Measurements from ENCODE around the gene PLCH2. TPM values are rescaled to one million over a fixed set of nuclear protein-coding genes. Genes with fewer than 3 reads are reported as not detected.

The PLCH2 gene
- total and polyA plus RNA-seq, 10 of the 15 experiments (the other 5 are each of a cell fraction or from before 2014, with no cell fraction given): 0.03 to 0.73 (median 0.24) TPM; not detected in 3

DNA sequence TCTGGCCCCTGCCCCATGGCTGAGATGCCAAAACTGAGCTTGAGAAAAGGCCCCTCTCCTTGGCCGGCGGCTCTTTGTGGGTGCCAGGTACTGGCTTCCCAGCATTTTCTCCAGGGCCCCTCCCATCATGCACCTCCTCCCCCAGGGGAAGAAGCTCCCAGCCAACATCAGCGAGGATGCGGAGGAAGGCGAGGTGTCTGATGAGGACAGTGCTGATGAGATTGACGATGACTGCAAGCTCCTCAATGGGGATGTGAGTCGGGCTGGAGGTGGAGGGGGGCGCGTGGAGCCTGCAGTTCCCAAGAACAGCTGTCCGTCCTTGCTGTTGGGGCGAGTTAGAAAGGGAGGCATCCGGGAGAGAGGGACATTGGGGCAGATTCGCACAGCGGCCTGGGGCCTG lies 13.5 kb downstream of the PLCH2 start:
- FAIRE-seq: no peak

DNA sequence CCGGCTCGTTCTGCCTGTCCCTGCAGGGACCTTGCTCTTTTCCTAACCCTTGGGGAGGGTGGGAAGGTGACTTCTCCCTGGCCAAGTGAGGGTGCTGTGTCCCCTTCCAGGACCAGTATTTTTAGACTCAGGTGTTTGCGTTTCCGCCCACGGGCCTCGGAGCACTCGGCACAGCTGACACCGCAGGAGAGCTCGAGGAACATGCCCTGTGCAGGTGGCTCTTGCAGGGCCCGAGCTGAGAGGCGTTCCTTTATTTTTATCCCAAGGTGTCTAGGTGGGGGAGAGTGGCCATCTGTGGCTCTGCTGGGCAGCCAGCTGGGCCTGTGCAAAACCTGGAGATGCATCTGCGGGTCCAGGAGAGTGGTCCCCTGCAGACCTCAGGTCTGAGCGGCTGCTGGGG lies 16.0 kb downstream of the PLCH2 start:
- no peaks in the 10 kb centered on the region for H4K20me1 ChIP-seq (ENCODE audit: control insufficient read depth, insufficient read depth)
- ChIA-PET SMC1A (ENCODE audit: uncharacterized antibody, unreplicated experiment) (no interaction called here), CTCF (interaction anchor here (1.0 to 1.6 kb wide), 2 partner anchors 76 to 295 kb away, joined by 3 to 4 read pairs; no protein-coding TSS in a partner anchor), POLR2A (no interaction called here), RAD21 (ENCODE audit: unreplicated experiment) (no interaction called here)
- no peak overlapping the region for H3K27ac ChIP-seq (ENCODE audit: control insufficient read depth, insufficient read depth)
- FAIRE-seq (no peak), DNase-seq (ENCODE audit: low read depth, low spot score) (no peak), ATAC-seq (no peak)
- no peak overlapping the region for H3K9ac ChIP-seq (ENCODE audit: control insufficient read depth, insufficient read depth, low read length)
- no peak overlapping the region for H3K4me3 ChIP-seq
- H3K4me1 ChIP-seq (ENCODE audit: control insufficient read depth, insufficient read depth, low read length): peaks cover 10% of the 10 kb centered on the region
- intact Hi-C loops (cut with micrococcal nuclease; ENCODE audit: unreplicated experiment): no loop called here
- BruUV-seq (replicated peaks): no TSS peak
- WGBS (ENCODE audit: insufficient coverage, insufficient replicate concordance, low lambda C conversion rate, missing lambda C conversion rate): 11% methylated on average over 13 of the region's 13 CpGs
- H3K27me3 ChIP-seq (replicated peaks in 1 of 2; ENCODE audit: control insufficient read depth in 2 of 2, insufficient read depth in 2 of 2, low read length in 1 of 2): no peaks in the 10 kb centered on the region
- no peaks in the 10 kb centered on the region for H3K36me3 ChIP-seq (ENCODE audit: control insufficient read depth in 2 of 2, insufficient read depth in 2 of 2, low read length in 1 of 2)
- in situ Hi-C loops (cut with MboI): no loop called here
- H3K9me3 ChIP-seq (replicated peaks; ENCODE audit: control insufficient read depth, insufficient read depth, low read length): peaks cover 4% of the 10 kb centered on the region; the same call in 1 of the 3 replicates
- no peak overlapping the region for H2AFZ ChIP-seq (ENCODE audit: control insufficient read depth, low read depth, low read length)
- no peak overlapping the region for H3K4me2 ChIP-seq (ENCODE audit: control insufficient read depth, insufficient read depth)
- H3K79me2 ChIP-seq (ENCODE audit: control insufficient read depth, insufficient read depth, low read length): no peaks in the 10 kb centered on the region
- no peak for TF ChIP-seq BRCA1 (IDR thresholded peaks at IDR 0.05; ENCODE audit: low read depth, low read length)
- TF ChIP-seq POLR2AphosphoS5 (IDR thresholded peaks at IDR 0.05; ENCODE audit: low read length): no peak
- TF ChIP-seq CHD2 (IDR thresholded peaks at IDR 0.05; ENCODE audit: borderline replicate concordance, low read depth, low read length): no peak
- TF ChIP-seq, protein P1, sequence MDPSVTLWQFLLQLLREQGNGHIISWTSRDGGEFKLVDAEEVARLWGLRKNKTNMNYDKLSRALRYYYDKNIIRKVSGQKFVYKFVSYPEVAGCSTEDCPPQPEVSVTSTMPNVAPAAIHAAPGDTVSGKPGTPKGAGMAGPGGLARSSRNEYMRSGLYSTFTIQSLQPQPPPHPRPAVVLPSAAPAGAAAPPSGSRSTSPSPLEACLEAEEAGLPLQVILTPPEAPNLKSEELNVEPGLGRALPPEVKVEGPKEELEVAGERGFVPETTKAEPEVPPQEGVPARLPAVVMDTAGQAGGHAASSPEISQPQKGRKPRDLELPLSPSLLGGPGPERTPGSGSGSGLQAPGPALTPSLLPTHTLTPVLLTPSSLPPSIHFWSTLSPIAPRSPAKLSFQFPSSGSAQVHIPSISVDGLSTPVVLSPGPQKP (IDR thresholded peaks at IDR 0.05; ENCODE audit: low read depth, low read length): no peak
- TF ChIP-seq ZNF384 (IDR thresholded peaks at IDR 0.05; ENCODE audit: borderline replicate concordance, low read depth, low read length): no peak
- no peak for TF ChIP-seq ZNF207 (IDR thresholded peaks at IDR 0.05; ENCODE audit: borderline replicate concordance)
- TF ChIP-seq GATAD2B (conservative IDR thresholded peaks at IDR 0.05; ENCODE audit: low read depth): no peak
- TF ChIP-seq IKZF2 (IDR thresholded peaks at IDR 0.05): no peak
- no peak for TF ChIP-seq SUZ12 (IDR thresholded peaks at IDR 0.05; ENCODE audit: unreplicated experiment)
- TF ChIP-seq SP1 (IDR thresholded peaks at IDR 0.05; ENCODE audit: low read depth, low read length): no peak
- TF ChIP-seq, protein P2, sequence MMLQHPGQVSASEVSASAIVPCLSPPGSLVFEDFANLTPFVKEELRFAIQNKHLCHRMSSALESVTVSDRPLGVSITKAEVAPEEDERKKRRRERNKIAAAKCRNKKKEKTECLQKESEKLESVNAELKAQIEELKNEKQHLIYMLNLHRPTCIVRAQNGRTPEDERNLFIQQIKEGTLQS (IDR thresholded peaks at IDR 0.05; ENCODE audit: borderline replicate concordance, extremely low read depth, low read depth, low read length): no peak
- no peak for TF ChIP-seq ZNF217 (IDR thresholded peaks at IDR 0.05)
- no peak for TF ChIP-seq ESRRA (IDR thresholded peaks at IDR 0.05; ENCODE audit: low read length)
- TF ChIP-seq STAT3 (IDR thresholded peaks at IDR 0.05; ENCODE audit: low read depth, low read length): no peak
- no peak for TF ChIP-seq PAX8 (IDR thresholded peaks at IDR 0.05)
- TF ChIP-seq, protein P3, sequence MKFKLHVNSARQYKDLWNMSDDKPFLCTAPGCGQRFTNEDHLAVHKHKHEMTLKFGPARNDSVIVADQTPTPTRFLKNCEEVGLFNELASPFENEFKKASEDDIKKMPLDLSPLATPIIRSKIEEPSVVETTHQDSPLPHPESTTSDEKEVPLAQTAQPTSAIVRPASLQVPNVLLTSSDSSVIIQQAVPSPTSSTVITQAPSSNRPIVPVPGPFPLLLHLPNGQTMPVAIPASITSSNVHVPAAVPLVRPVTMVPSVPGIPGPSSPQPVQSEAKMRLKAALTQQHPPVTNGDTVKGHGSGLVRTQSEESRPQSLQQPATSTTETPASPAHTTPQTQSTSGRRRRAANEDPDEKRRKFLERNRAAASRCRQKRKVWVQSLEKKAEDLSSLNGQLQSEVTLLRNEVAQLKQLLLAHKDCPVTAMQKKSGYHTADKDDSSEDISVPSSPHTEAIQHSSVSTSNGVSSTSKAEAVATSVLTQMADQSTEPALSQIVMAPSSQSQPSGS (IDR thresholded peaks at IDR 0.05; ENCODE audit: low read length): no peak

More for the DNA sequence above, 13.5 kb downstream of the PLCH2 start:
- SMC1A ChIA-PET (ENCODE audit: uncharacterized antibody, unreplicated experiment): interaction anchor here (0.8 kb wide), 1 partner anchor 34 kb away, joined by 3 read pairs; no protein-coding TSS in a partner anchor
- peaks cover 4% of the 10 kb centered on the region; the same call in 1 of the 3 replicates for H3K9me3 ChIP-seq (replicated peaks; ENCODE audit: control insufficient read depth, insufficient read depth, low read length)
- ATAC-seq (no peak), DNase-seq (ENCODE audit: low read depth, low spot score) (no peak)
- H3K4me2 ChIP-seq (ENCODE audit: control insufficient read depth, insufficient read depth): no peak overlapping the region
- H3K36me3 ChIP-seq (ENCODE audit: control insufficient read depth in 2 of 2, insufficient read depth in 2 of 2, low read length in 1 of 2): no peaks in the 10 kb centered on the region
- no peaks in the 10 kb centered on the region for H4K20me1 ChIP-seq (ENCODE audit: control insufficient read depth, insufficient read depth)
- BruUV-seq (replicated peaks): no TSS peak
- intact Hi-C loops (cut with micrococcal nuclease; ENCODE audit: unreplicated experiment) (no loop called here), in situ Hi-C loops (cut with MboI) (no loop called here)
- no peak overlapping the region for H3K27ac ChIP-seq (ENCODE audit: control insufficient read depth, insufficient read depth)
- H3K9ac ChIP-seq (ENCODE audit: control insufficient read depth, insufficient read depth, low read length): no peak overlapping the region
- no peaks in the 10 kb centered on the region for H3K27me3 ChIP-seq (replicated peaks in 1 of 2; ENCODE audit: control insufficient read depth in 2 of 2, insufficient read depth in 2 of 2, low read length in 1 of 2)
- POLR2A ChIA-PET: no interaction called here
- no peak overlapping the region for H3K4me3 ChIP-seq
- no peak overlapping the region for H2AFZ ChIP-seq (ENCODE audit: control insufficient read depth, low read depth, low read length)
- TF ChIP-seq ZNF24 (IDR thresholded peaks at IDR 0.05): no peak
- no peaks in the 10 kb centered on the region for H3K4me1 ChIP-seq (ENCODE audit: control insufficient read depth, insufficient read depth, low read length)
- WGBS (ENCODE audit: insufficient coverage, insufficient replicate concordance, low lambda C conversion rate, missing lambda C conversion rate): 33% methylated on average over 14 of the region's 14 CpGs
- no peaks in the 10 kb centered on the region for H3K79me2 ChIP-seq (ENCODE audit: control insufficient read depth, insufficient read depth, low read length)
- CTCF ChIA-PET: no interaction called here
- RAD21 ChIA-PET (ENCODE audit: unreplicated experiment): no interaction called here

All from GM12878 (cell line).